ENCODE data around the gene LBR.

- TF ChIP-seq YY1 (IDR thresholded peaks at IDR 0.05; ENCODE audit: insufficient read depth, insufficient read length) (no peak), ZNF274 (IDR thresholded peaks at IDR 0.05; ENCODE audit: low read depth, low read length) (no peak), SUZ12 (IDR thresholded peaks at IDR 0.05; ENCODE audit: extremely low read depth, insufficient read depth, insufficient read length) (no peak)
These were observed 13.7 kb upstream of the LBR start for GRCh38 chr1:225441314-225442122.

Data from NT2/D1 (cell line).